Measurements from ENCODE around the gene BPIFB6.

BPIFB6 gene

GRCh38 chr20:33059136-33059535 is 27.7 kb downstream of the BPIFB6 start:
- TF ChIP-seq CTCF (IDR thresholded peaks at IDR 0.05; ENCODE audit: low read length, missing control alignments): no peak
- H3K4me3 ChIP-seq (replicated peaks; ENCODE audit: low read depth, low read length): no peak overlapping the region
- no peak for DNase-seq (ENCODE audit: low read depth)

- no peak overlapping the region for H3K4me3 ChIP-seq (replicated peaks; ENCODE audit: low read depth, low read length)
- no peak for TF ChIP-seq CTCF (IDR thresholded peaks at IDR 0.05; ENCODE audit: low read length, missing control alignments)
- no peak for DNase-seq (ENCODE audit: low read depth)
Measured at GRCh38 chr20:33059741-33060390, 28.4 kb downstream of the BPIFB6 start.

DNA sequence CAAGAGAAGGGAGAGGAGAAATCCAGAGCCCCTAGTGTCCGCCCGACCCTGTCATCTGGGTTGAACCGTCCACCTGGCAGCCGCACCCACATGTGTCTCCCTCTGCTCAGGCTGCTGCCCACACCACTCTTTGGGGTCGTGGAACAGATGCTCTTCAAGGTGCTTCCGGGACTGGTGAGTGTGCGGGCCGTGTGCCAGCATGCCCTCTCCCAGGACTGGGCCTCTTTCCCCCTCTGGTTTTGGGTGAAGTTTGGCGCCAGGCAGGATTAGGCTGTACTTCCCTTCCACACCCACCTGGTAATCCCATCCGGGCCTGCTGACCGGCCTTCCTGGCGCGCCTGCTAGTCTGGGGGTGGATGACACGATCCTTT is 30.2 kb downstream of the BPIFB6 start:
- no peak for DNase-seq (ENCODE audit: low read depth)

GRCh38 chr20:33062105-33062824 is 30.8 kb downstream of the BPIFB6 start:
- no peak for DNase-seq (ENCODE audit: low read depth)
- no peak overlapping the region for H3K4me3 ChIP-seq (replicated peaks; ENCODE audit: low read depth, low read length)
- TF ChIP-seq CTCF (IDR thresholded peaks at IDR 0.05; ENCODE audit: low read length, missing control alignments): no peak

More for the DNA sequence above, 30.2 kb downstream of the BPIFB6 start:
- TF ChIP-seq CTCF (IDR thresholded peaks at IDR 0.05; ENCODE audit: low read length, missing control alignments): no peak
- H3K4me3 ChIP-seq (replicated peaks; ENCODE audit: low read depth, low read length): no peak overlapping the region

GRCh38 chr20:33062825-33063149 is 31.3 kb downstream of the BPIFB6 start:
- DNase-seq (ENCODE audit: low read depth): no peak
- H3K4me3 ChIP-seq (replicated peaks; ENCODE audit: low read depth, low read length): no peak overlapping the region
- TF ChIP-seq CTCF (IDR thresholded peaks at IDR 0.05; ENCODE audit: low read length, missing control alignments): no peak

- no peak for TF ChIP-seq CTCF (IDR thresholded peaks at IDR 0.05; ENCODE audit: low read length, missing control alignments)
- H3K4me3 ChIP-seq (replicated peaks; ENCODE audit: low read depth, low read length): no peak overlapping the region
- no peak for DNase-seq (ENCODE audit: low read depth)
Measured at GRCh38 chr20:33063271-33063670, 31.8 kb downstream of the BPIFB6 start.
